AG04449 (cell line): ENCODE results near the gene LRRC4C.

Experiments used
- CTCF ChIA-PET: fragments of 350-600 bp; formaldehyde crosslinking; extraction: SDS; loops from one replicate; lab custom pipeline; 2021; ENCODE audit warnings: antibody characterized with exemption; lab: Yijun Ruan, JAX
- POLR2A ChIA-PET: fragments of 400-600, 350-600 bp; formaldehyde crosslinking; extraction: SDS; loops from one replicate; lab custom pipeline; 2020; ENCODE audit warnings: antibody characterized with exemption, inconsistent platforms; lab: Yijun Ruan, JAX
- DNase-seq: peaks from one replicate; pipeline ENCODE4 v3.0.0-alpha.2; 2010; ENCODE audit warnings: low read depth, low spot score
- H3K4me3 ChIP-seq: 2 replicates; pipeline ENCODE4 v1.5.1; 2011; ENCODE audit warnings: low read depth, mild to moderate bottlenecking, control low read depth, low read length
- TF ChIP-seq, protein P1 (sequence below): IDR thresholded peaks from one replicate; pipeline ENCODE4 v1.5.1; 2011; ENCODE audit warnings: mild to moderate bottlenecking, moderate library complexity, low read length, control low read depth, inconsistent platforms; ENCODE audit not compliant: insufficient read depth; ENCODE audit errors: missing control alignments

The LRRC4C gene

DNA sequence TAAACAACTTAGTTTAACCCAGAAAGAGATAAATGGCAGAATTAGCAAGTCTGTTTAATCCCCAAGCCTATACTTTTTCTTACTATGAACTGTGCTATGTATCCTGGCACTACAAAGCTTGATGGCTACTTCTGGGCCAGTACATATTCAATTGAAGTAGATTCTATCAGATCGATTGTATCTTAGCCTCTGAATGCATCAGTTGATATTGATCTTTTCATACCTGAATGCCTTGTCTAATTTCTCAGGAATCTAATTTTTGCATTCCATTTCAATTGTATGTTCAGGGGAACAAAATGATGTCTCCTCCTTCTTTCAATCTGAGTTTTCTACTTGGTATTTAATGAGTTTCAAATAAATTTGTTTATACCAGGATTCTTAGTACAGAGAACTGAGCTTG is 1137.9 kb downstream of the LRRC4C start:
- H3K4me3 ChIP-seq: no peak overlapping the region
- no peak for DNase-seq
- TF ChIP-seq, protein P1, sequence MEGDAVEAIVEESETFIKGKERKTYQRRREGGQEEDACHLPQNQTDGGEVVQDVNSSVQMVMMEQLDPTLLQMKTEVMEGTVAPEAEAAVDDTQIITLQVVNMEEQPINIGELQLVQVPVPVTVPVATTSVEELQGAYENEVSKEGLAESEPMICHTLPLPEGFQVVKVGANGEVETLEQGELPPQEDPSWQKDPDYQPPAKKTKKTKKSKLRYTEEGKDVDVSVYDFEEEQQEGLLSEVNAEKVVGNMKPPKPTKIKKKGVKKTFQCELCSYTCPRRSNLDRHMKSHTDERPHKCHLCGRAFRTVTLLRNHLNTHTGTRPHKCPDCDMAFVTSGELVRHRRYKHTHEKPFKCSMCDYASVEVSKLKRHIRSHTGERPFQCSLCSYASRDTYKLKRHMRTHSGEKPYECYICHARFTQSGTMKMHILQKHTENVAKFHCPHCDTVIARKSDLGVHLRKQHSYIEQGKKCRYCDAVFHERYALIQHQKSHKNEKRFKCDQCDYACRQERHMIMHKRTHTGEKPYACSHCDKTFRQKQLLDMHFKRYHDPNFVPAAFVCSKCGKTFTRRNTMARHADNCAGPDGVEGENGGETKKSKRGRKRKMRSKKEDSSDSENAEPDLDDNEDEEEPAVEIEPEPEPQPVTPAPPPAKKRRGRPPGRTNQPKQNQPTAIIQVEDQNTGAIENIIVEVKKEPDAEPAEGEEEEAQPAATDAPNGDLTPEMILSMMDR: no peak
- CTCF ChIA-PET: interaction anchor here (1.8 to 2.9 kb wide), 3 partner anchors 14 to 27 kb away, joined by 7 to 13 read pairs (median 8); no protein-coding TSS in a partner anchor
- POLR2A ChIA-PET: no interaction called here

DNA sequence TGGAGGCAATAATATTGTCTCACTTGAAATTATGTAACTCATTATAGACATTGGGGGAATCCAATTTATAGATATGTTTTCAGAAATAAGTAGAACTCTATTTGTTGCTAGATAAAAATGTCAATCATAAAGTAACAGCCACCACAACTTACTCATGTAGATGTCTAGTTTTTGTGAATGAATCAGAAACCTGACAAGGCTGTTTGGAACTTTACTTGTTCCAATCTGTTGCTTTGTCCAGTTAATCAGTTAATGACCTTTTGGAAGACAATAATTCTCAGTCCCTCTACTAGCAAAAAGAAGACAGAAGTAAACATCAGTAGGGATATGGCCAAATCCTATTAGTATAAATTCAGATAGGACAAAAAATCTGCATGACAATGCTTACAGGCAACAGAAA is 1143.3 kb downstream of the LRRC4C start:
- CTCF ChIA-PET: no interaction called here
- TF ChIP-seq, protein P1: no peak
- no peak for DNase-seq
- H3K4me3 ChIP-seq: no peak overlapping the region
- POLR2A ChIA-PET: no interaction called here

DNA sequence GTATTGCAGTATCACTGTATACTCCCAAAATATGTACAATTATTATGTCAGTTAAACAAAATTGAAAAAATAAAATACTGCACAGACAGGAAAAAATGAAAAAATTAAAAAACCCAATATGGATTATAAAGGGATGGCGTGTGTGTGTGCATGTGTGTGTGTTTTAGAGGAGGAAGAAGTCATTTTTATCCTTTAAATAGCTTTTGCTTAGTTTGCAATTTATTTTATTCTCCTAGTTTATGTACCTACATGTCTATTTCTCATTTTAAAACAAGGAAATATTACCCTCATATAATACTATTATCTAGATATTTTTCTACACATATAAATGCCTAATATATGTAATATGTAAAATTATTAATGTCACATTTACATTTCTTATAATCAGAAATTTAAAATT is 1144.3 kb downstream of the LRRC4C start:
- ChIA-PET POLR2A (no interaction called here), CTCF (interaction anchor here (1.9 kb wide), 1 partner anchor 21 kb away, joined by 7 read pairs; no protein-coding TSS in a partner anchor)
- TF ChIP-seq, protein P1: no peak
- no peak for DNase-seq
- no peak overlapping the region for H3K4me3 ChIP-seq

DNA sequence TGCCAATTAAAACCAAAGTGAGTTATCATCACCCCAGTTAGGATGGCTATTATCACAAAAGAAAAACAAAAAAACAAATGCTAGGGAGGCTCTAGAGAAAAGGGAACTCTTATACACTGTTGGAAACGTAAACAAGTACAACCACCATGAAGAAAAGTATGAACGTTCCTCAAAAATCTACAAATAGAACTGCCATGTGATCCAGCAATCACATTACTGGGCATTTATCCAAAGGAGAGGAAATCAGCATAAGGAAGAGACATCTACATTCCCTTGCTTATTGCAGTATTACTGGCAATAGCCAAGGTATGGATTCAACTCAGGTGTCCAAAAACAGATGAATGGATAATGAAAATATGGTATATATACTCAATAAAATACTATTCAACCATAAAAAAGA is 1145.1 kb downstream of the LRRC4C start:
- CTCF ChIA-PET: interaction anchor here (1.9 kb wide), 1 partner anchor 20 kb away, joined by 7 read pairs; no protein-coding TSS in a partner anchor
- TF ChIP-seq, protein P1: no peak
- DNase-seq: no peak
- H3K4me3 ChIP-seq: no peak overlapping the region
- POLR2A ChIA-PET: no interaction called here

DNA sequence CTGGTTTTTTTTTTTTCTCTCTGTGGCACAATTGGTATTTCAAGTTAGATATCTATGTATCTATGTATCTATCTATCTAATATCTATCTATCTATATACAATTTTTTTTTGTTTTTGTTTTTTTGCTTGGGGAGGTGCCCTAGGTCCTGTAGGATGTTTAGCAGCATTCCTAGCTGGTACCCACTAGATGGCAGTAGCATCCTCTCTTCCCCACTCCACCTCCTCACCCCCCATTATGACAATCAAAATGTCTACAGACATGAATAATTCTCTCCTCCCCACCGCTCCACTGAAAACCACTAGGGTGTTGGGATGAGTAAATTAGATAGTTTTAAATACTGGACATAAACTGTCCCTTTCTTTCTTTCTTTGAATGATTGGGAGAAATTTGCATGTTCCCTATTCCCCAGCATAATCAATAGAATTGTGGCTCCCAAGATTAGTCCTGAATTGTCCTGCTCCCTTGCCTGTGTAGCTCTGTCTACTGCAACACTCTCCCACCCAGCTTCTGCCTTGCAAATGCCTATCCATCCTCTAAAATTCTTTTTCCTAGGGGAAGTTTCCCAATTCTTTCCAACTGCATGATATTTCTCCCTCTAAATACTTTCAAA is 1152.4 kb downstream of the LRRC4C start:
- no peak overlapping the region for H3K4me3 ChIP-seq
- no peak for DNase-seq
- TF ChIP-seq, protein P1: peak; percentile 83
- POLR2A ChIA-PET: no interaction called here
- CTCF ChIA-PET: interaction anchor here (0.6 to 7.2 kb wide), 9 partner anchors 10 to 1125 kb away, joined by 3 to 82 read pairs (median 4); no protein-coding TSS in a partner anchor

DNA sequence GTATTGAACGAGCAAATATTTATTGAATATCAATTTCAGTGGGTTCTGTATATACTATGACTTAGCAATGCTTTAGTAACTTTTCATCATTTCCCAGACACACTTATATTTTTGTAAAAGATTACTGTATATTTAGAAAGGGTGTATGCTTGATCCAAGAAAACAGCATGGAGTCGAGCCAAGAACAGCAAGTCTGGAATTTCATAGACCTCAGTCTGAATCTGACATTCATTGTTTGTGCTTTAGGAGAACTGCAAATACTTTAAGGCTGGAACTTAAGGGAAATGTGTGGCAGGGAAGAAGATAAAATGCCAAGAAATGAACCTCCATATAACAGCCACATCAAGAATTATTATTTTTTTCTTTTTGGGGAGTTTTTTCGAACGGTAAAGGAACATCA is 1156.8 kb downstream of the LRRC4C start:
- ChIA-PET POLR2A (no interaction called here), CTCF (interaction anchor here (7.2 kb wide), 1 partner anchor 7 kb away, joined by 82 read pairs; no protein-coding TSS in a partner anchor)
- TF ChIP-seq, protein P1: no peak
- no peak overlapping the region for H3K4me3 ChIP-seq
- no peak for DNase-seq
